ENCODE measurements around the gene CCL4. TPM values are rescaled to one million over a fixed set of nuclear protein-coding genes. Genes with fewer than 3 reads are reported as not detected.

CCL4 gene
- total RNA-seq, 1 experiment from 2014 or later = not detected

DNA sequence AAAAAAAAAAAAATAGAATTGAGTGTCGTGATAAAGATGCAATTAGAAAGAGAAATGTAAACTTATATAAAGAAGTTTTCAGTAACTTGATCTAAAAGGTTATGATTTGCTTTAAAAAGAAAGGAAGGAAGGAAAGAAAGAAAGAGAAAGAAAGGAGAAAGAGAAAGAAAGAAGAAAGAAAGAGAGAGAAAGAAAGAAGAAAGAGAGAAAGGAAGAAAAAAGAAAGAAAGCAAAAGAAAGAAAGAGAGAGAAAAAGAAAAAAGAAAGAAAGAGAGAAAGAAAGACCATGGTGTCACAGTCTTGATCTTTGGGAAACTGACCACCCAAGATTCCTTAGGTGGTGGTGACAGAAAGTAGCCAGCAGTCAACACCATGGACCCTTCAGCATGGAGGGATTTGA, 9.4 kb upstream of the CCL4 start:
- H3K4me2 ChIP-seq (ENCODE audit: insufficient read depth, insufficient read length, low read length) = no peak overlapping the region
- no peak overlapping the region for H2BK15ac ChIP-seq (ENCODE audit: low read depth, low read length)
- no peaks in the 10 kb centered on the region for H3K9me3 Mint-ChIP-seq
- no peak overlapping the region for H2AFZ ChIP-seq (ENCODE audit: low read length)
- H3K18ac ChIP-seq (ENCODE audit: insufficient read length, low read depth, low read length) = no peak overlapping the region
- H3K23me2 ChIP-seq (ENCODE audit: insufficient read length, low read depth, low read length, poor library complexity, severe bottlenecking) = no peaks in the 10 kb centered on the region
- H2AK5ac ChIP-seq (ENCODE audit: insufficient read length, low read length) = no peak overlapping the region
- H4K5ac ChIP-seq (ENCODE audit: insufficient read length, low read depth, low read length) = no peak overlapping the region
- H3K56ac ChIP-seq (ENCODE audit: insufficient read length, low read depth, low read length) = no peak overlapping the region
- no peaks in the 10 kb centered on the region for H3K79me1 ChIP-seq (ENCODE audit: insufficient read depth, low read depth, low read length, poor library complexity, severe bottlenecking)
- WGBS (ENCODE audit: extremely low coverage, insufficient read length, low lambda C conversion rate) = no CpG with 5 or more reads among the region's 1 CpG
- H3K23ac ChIP-seq (ENCODE audit: insufficient read length, low read depth, low read length) = no peak overlapping the region
- no peak for DNase-seq
- no peaks in the 10 kb centered on the region for H3K27me3 ChIP-seq (ENCODE audit: insufficient read depth, low read length)
- no peak overlapping the region for H2BK12ac ChIP-seq (ENCODE audit: insufficient read length, low read depth, low read length)
- no peak overlapping the region for H2BK5ac ChIP-seq (ENCODE audit: insufficient read length, low read length)
- H3K4me3 Mint-ChIP-seq = no peak overlapping the region
- no peaks in the 10 kb centered on the region for H3K36me3 Mint-ChIP-seq (ENCODE audit: insufficient read depth in 1 of 3, low read depth in 3 of 3)
- no peaks in the 10 kb centered on the region for H4K20me1 ChIP-seq (ENCODE audit: control insufficient read depth, insufficient read depth, insufficient read length)
- no peak overlapping the region for H2BK20ac ChIP-seq (ENCODE audit: low read depth, low read length, poor library complexity, severe bottlenecking)
- no peaks in the 10 kb centered on the region for H3K4me1 ChIP-seq (ENCODE audit: insufficient read depth, low read length)
- no peak overlapping the region for H3K27ac ChIP-seq (ENCODE audit: insufficient read length, low read depth, low read length)
- peaks cover 8% of the 10 kb centered on the region for H3K27me3 Mint-ChIP-seq (ENCODE audit: low read depth)
- no peak overlapping the region for H3T11ph ChIP-seq (ENCODE audit: low read length)
- no peak overlapping the region for H3K14ac ChIP-seq (ENCODE audit: insufficient read depth, low read length)
- H3K79me2 ChIP-seq (ENCODE audit: insufficient read depth, low read length) = no peaks in the 10 kb centered on the region
- H3K27ac Mint-ChIP-seq = no peak overlapping the region; a peak in 1 of 7 replicates
- H4K91ac ChIP-seq (ENCODE audit: insufficient read length, low read depth, low read length) = no peak overlapping the region
- no peak overlapping the region for H3K9ac ChIP-seq (ENCODE audit: extremely low read depth, insufficient read length, low read length)
- H4K8ac ChIP-seq (replicated peaks; ENCODE audit: insufficient read length, low read depth, low read length) = no peak overlapping the region
- no peak overlapping the region for H3K4ac ChIP-seq (ENCODE audit: low read depth, low read length)
- H3K4me1 Mint-ChIP-seq = peaks cover 4 to 5% of the 10 kb centered on the region in 2 experiments
- H3K9me3 ChIP-seq (ENCODE audit: control insufficient read depth, low read depth, low read length) = no peaks in the 10 kb centered on the region
- H2BK120ac ChIP-seq (ENCODE audit: low read depth, low read length, poor library complexity, severe bottlenecking) = no peak overlapping the region
- TF ChIP-seq, protein P1, sequence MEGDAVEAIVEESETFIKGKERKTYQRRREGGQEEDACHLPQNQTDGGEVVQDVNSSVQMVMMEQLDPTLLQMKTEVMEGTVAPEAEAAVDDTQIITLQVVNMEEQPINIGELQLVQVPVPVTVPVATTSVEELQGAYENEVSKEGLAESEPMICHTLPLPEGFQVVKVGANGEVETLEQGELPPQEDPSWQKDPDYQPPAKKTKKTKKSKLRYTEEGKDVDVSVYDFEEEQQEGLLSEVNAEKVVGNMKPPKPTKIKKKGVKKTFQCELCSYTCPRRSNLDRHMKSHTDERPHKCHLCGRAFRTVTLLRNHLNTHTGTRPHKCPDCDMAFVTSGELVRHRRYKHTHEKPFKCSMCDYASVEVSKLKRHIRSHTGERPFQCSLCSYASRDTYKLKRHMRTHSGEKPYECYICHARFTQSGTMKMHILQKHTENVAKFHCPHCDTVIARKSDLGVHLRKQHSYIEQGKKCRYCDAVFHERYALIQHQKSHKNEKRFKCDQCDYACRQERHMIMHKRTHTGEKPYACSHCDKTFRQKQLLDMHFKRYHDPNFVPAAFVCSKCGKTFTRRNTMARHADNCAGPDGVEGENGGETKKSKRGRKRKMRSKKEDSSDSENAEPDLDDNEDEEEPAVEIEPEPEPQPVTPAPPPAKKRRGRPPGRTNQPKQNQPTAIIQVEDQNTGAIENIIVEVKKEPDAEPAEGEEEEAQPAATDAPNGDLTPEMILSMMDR (conservative IDR thresholded peaks at IDR 0.05) = no peak

Measured in H9 (cell line).